GM19240 (cell line): Measurements from ENCODE around the gene CELA2A.

ENCODE experiments used
- DNase-seq: peaks from one replicate; pipeline ENCODE4 v3.0.0; 2011; ENCODE audit warnings: low spot score; ENCODE audit not compliant: insufficient read length

The CELA2A gene

DNA sequence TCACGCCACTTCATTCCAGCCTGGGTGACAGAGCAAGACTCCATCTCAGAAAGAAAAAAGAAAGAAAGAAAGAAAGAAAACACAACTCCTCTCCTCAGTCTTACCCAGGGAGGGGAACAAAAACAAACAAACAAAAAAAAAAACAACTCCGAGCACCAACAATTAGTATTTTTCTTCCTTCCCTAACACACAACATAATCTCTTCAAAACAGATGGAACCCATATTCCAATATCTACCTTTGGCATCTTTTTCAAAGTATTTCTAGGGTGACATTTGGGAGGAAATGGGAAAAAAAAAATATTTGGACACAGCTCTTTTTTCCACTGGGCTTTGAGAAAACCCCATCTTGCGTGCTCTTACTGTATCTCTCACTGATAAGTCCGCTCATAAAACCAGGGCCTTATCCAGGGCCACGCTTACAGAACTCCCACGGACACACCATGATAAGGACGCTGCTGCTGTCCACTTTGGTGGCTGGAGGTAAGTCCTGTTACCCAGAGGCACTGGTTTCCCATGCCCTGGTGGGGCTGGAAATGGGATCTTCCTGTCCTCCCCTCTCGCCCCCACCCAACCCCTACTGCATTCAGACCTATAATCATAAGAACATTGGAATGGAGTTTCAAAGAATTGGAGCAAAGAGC, at the start of gene CELA2A:
TSS of gene CELA2A (plus strand) at position 420 of the 642 bp plus-strand sequence. CDS start at position 442, 22 bp downstream.
- DNase-seq = no peak

DNA sequence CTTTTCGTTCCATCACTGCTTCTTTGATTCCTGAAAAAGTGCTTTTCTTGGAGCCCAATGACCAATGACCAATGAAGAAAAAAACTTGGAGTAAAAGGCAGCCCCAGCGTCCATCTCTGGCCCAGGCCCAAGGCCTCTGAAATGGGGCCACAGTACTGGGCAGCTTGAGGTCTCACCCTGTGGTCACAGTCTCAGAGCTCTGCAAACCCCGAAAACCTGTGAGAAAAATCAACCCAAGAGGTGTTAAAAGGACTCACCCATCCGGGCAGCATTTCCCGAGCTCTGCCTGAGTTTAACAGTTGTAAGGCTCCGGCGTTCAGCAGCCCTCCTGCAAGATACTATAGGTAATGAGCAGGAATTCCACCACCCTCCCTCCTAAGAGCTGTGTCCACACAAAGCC, 49.0 kb upstream of the CELA2A start:
- no peak for DNase-seq

DNA sequence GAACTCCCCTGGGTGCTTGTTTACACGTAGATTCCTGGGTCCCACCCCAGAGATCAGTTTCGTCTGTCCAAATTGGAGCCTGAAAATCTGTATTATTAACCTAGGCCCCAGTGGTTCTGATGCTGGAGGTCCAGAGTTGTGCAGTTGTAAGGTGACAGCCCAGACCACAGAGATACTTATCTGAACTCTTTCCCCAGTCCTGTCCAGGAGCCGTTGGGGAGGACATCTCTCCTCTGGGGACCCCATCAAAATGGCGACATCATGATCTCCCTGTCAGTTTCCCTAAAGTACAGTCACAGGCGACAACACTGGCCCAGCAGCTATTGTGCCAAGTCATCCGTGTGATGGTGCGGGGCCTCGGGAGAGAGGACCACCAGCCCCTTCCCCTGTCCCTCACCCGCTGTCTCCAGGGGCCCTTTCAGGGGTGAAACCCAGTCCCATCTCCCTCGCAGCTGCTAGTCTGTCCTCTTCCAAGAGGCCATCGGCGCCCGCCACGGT, 47.6 kb upstream of the CELA2A start:
- DNase-seq = no peak

DNA sequence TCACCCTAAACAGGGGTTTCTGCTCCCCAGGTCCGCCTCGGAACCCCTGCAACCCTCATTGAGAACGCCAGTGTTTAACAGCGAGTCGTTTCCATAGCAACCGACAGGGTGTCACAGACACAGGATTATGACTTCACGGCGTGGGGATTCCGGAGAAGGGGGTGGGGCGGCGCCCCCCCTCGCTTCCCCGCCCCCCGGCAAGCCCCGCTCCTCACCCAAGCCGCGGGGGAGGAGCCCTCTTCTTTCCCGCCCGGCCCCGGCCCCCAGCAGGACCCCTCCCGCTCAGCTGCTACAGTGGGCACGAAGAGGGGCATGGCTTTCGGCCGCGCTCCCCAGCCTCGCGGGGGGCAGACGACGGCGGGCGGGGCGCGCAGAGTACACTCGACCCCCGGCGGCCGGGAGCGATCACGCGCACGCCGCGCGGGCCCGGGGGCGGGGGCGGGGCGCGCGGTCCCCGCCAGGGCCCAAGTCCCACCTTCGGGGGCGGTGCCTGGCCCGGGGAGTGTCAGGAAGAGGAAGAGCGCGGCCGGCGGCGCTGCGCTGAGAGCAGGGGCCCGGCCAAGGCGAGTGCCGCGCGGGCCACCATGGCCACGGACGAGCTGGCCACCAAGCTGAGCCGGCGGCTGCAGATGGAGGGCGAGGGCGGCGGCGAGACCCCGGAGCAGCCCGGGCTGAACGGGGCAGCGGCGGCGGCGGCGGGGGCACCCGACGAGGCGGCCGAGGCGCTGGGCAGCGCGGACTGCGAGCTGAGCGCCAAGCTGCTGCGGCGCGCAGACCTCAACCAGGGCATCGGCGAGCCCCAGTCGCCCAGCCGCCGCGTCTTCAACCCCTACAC, 46.9 kb upstream of the CELA2A start, which contains the start of gene EFHD2:
TSS of gene EFHD2 (plus strand) at position 501 of the 835 bp plus-strand sequence. CDS start at position 585, 84 bp downstream.
- DNase-seq = peak; percentile 83

DNA sequence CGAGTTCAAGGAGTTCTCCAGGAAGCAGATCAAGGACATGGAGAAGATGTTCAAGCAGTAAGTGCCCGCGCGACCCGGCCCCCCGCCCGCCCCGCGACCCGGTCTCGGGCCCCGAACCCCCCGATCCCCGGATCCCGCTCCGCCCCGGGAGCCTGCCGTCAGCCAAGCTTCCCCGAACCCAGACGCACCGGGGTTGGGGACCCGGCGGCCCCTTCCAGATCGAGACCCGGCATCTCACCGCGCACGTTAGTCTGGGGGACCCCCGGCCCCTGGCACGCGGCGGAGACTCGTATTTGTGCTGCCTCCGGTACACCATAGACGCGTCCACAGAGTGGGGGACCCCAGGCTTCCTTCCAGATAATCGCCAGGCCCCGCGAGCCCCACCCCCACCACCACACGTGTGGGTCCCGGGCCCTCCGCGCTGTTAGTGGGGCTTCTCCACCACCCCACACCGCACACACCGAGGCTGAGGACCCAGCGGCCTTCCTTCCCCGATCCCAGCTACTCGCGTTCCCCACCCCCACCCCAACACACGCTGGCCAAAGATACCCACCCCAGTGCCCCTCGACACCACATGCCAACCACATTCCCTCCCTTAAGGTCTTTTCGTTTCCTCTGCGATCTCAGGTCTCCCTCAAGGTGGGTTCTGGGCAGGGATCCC, 46.2 kb upstream of the CELA2A start:
- no peak for DNase-seq

DNA sequence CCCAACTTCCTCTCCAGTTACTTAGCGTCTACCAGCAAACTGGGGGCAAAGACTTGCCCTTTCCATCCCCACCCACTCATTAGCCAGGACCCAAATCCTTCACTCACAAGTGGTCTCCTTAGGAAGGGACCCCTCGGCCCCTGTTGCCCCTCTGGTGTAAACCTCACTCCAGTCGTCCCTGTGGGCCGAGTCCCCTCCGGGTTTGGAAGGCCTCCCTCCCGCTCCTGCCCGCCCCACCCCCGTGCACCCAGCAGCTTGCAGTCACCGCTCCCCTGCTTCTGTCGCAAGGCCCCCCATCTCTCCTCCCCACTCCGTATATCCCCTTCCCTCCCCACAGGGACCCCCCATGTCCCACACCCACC, 45.7 kb upstream of the CELA2A start:
- no peak for DNase-seq

DNA sequence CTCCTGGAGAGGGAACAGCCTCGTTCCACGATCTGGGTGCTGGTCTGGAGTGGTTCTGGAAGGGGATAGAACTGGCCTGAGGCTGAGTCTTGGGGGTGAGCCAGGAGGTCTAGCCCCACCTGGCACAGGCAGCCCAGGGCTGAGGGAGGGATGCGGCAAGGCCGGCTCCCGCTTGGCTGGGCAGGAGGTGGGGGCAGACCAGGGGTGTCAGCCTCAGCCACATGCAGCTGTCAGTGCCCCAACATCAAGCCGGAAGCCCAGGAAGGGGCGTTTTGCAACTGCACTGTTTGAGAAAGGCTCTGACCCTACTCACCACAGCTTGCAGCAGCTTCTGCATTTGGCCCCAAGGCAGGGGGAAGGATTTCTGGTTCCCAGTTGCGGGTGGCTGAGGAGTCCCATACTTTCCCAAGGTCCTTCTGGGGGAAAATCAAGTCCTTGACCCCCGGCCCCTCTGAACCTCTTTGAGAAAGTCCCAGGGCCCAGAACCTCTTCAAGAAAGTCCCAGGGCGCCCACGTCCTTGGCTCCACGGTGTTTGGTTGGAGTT, 44.9 kb upstream of the CELA2A start:
- DNase-seq = peak; percentile 61

DNA sequence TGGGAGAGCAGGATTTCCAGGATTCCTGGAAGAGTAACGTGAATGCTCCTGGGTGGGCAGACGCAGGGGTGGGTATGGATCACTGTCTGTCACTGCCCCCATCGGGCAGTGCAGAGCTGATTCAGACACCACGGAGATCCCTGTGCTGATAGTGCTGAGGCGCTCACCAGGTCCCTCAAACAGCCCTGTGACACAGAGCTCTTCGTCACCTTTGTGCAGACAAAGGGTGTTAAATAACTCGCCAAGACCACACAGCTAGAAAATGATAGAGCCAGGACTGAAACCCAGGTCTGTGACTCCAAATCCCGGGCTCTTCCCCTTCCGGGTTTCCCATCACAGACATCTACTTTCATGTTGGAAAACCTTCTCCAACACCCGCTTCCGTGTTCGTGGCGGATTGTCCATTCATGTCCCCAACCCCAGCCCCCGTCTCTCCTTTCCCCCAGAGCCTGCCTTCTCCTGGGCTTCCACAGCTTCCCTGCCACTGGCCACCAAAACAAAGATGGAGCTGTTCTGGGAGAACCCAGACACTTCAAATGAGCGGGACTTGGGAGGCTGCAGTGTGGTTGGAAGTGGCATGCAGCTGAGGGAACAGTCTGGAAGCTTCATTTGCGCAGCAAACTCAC, 44.2 kb upstream of the CELA2A start:
- no peak for DNase-seq

DNA sequence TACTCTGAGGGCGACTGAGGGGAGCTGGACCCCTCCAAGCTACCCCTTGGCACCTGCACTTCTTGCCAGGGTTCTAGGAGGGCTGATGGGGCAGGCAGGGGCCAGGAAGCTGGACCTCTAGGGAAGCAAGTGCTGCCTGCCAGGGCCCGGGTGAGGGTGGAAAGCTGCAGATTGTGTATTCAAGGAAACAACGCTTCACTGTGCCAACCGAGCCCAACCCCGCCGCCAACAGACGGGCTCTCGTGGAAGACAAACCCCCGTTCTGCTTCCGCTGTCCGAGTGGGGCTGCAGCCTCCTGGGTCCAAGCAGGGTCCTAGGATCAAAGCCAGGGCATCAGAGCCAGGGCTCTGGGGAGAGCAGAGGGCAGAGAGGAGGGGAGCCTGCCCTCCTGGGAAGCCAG, 43.7 kb upstream of the CELA2A start:
- DNase-seq = no peak

DNA sequence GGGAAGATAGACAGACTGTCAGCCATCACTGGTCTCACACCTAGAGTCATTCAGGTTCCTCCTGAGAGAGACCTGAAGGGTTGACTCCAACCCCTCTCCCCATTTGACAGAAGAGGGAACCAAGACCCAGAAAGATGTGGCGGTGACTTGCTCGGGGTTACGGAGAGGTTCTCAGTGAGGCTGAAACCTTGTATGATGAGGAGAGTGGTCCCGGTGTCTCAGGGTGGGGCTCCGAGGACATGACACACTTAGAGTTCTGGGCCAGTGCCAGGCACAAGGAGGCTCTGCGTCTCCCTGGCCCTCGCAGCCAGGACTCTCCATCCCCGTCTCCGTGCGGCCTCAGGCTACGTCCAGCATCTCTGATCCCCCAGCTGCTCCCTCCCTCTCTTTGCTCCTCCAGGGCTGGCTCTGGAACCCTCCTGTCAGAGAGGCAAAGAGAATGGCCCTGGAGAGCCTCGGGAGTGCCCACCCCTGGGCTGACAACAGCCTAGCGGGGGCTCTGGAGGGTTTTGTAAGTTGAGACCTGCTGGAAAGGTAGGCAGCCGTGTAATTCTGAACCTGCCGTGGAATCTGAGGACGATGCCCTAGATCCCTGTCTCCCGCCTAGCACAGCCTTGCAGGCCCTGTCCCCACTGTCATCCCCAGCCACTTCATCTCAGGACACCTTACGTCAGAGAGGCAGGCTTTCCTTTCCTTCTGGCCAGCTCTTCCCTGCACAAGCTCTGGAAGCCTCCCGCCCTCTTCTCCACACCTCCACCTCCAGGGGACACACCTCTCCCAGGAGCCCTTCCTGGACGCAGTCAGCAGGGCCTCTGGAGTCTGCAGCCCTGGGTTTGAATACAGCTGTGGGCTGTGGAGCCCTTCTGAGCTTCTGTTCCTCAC, 42.7 kb upstream of the CELA2A start:
- no peak for DNase-seq

DNA sequence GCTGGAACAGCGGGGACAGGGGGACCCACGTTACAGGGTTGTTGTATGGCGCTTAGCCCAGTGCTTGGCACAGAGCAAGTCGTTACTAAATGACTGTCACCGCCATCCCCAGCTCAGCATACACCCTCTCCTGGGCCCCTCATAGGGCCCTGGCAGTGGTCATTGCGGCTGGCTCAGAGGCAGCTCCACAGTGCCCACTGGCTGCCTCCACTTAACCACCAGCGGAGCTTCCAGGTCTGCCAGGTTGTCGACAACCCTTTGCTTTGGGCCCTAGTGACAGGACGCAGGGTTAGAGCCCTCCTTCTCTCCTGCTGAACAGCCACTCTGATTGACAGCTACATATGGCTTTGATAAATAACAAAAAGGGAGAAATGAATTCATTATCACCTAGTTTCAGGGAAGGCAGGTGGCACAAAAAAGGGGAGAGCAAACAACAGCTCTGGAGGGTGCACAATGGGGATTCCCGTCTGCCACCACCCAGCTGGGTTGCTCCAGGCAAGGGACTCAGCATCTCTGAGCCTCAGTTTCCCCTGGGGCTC, 42.0 kb upstream of the CELA2A start:
- DNase-seq = no peak

DNA sequence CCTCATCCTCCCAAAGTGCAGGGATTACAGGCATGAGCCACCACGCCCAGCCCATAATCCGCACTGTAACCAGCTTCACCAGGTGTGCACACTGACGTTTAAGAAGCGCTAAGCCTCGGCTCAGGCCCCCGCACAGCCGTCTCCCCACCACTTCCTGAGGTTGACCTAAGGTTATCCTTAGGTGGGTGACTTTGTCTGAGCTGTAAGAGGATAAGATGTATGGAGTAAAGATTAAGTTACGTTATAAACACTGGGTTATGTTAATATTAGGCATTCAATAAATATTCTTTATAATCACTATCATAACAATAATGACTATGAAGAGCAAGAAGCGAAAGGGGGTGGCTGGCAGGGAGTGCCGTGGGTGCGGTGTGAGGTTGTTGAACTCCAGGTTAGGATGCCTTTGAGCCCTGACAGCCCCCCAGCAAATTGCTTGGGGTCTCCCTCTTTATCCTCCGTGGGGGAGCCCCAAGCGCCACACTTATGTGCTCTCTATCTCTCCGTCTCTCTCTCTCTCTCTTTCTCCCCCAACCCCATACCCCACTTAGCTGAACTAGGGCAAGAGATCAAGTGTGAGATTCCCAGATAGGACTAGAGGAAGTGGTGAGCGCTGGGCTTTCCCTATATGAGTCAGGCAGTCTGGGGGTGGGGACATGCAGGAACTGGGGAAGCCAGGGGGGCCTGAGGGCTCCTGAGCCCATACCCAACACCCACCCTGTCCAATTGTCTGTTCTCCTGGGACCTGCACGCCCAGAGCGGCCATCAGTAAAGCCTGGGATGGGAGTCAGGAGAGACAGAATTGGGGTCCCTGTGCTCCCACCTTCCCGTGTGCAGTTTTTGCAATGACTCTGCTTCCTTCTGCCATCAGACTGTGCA, 39.2 kb upstream of the CELA2A start:
- no peak for DNase-seq

DNA sequence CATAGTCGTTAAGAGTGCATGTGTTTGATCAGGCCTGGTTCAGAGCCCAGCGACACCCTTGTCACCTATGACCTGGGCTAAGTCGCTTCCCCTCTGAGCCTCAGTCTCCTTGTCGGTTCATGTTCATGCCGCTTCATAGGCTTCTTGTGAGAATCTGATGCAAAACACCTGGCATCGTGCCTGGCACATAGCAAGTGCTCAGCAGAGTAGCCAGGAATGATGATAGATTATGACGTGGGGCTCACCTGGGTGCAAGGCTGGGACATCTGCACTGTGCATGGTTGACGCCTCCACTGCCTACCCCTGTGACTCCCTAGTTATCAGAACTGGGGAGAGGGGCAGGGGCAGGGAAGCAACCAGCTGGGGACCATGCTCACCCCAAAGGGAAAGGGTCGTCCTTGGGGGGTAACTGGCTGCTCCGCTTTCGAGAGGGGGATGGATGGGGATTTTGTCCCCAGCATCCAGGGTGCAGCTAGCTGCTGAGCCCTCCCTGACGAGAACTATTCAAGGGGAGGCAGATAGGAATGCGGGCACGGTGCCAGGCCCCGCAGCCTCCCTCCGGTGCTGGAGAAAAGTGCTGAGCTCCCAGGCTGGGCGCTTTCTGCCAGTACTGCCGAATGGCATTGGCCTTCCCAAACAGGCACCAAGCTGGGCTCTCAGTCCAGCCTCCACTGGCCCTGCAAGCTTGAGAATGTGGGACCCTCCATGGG, 37.6 kb upstream of the CELA2A start:
- no peak for DNase-seq

DNA sequence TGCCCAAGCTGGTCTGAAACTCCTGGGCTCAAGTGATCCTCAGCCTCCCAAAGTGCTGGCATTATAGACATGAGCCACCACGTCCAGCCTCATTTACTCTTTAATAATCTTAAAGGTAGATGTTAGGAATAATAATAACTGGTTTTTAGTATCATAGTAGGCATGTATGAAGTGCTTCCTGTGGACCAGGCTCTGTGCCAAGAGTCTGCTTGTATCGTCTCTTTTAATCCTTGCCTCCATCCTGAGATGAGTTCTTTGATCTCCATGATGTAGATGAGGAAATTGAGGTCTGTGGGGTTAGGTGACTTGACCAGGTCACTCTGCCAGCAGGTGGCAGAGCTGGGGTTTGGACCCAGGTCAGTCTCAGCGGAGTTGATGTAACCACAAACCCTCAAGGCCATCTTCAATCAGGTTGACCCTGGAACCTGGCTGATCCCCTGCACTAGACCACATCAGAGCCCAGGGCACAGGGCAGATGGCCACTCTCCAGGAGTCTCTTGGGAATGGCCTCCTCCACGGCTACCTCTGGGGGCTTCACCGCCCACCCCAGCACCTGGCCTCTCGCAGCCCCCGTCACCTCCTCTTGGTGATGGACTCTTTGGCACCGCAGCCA, 35.6 kb upstream of the CELA2A start:
- DNase-seq = no peak

DNA sequence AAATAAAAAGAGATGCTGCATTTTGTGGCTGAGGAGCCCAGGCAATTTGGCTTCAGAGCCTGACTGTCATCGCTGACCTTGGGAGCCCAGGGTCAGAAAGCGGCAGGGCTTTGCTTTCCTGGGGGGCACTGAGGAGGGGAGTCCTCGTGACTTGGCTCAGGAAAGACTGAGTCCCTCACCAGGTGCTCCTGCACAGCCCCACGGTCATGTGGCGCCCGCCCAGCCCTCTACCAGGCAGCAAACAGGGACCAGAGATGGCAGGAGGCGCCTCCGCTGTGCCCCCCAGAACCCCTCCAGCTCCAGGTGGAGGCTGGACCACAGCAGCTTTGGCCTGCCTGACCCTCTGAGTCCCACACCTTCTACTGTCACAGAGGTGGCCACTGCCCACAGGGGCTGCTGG, 33.7 kb upstream of the CELA2A start:
- DNase-seq = no peak

DNA sequence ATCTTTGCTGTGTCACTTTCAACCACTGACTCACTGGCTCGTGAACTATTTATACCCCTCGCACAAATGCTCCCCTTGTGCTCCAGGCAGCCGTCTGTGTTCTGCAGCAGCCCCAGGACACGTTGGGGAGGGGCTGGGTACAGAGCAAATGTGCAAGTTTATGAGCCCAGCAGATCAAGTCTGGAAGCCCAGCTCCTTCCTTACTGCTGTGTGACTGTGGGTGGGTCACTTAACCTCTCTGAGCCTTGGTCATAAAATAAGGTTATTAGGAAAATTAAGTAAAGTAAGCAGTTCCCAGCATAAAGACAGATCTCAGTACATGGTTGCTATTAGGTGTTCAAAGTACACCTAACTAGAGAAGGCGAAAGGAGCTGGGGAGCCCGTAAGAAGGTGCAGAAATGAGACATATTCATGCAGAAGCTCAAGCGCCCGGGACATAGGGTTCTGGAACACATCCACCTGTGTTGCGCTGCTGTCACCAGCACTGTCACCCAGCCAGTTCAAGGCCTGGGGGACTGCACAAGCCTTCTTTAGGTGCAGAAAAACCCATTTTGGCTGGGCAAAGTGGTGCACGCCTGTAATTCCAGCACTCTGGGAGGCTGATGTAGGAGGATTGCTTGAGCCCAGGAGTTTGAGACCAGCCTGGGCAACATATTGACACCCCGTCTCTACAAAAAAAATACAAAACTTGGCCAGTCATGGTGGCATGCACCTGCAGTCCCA, 33.0 kb upstream of the CELA2A start:
- DNase-seq = no peak

DNA sequence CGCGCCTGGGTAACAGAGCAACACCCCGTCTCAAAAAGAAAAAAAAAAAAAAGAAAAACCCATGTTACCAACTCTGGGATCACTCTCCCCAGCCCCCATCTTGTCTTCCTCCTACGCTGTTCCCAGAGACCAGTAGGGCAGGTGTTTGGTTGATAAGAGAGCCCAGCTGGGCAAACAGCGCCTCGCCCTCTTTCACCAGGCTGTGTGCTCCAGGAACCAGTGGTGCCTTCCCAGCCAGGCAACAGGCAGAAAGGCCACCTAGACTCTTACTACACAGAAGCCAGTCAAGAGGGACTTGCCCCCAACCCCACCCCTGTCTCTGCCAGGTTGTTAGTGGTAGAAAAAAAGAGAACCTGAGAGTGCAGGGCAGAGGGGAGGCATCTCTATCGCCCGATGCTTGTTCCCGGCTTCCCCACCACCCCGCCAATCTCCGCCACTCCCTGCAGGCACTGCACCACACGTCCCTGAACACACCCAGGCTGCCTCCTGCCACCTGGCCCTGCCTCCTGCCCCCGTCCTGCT, 32.3 kb upstream of the CELA2A start:
- no peak for DNase-seq
